D721Med (cell line): ENCODE data around the gene CLPSL2.

ENCODE experiments used
- DNase-seq: peaks from one replicate; pipeline ENCODE4 v3.0.0; 2011; ENCODE audit warnings: low spot score; ENCODE audit not compliant: insufficient read length
- FAIRE-seq: peaks from 2 replicates; lab custom pipeline; 2011; peaks lifted over from hg19 to GRCh38; lab: Jason Lieb, UNC
- CTCF ChIP-seq: IDR thresholded peaks from 2 replicates; pipeline ENCODE4 v1.5.1; 2012; ENCODE audit warnings: mild to moderate bottlenecking, control low read depth; ENCODE audit not compliant: insufficient read depth; ENCODE audit errors: missing control alignments

Gene CLPSL2

GRCh38 chr6:35788423-35788982, 12.1 kb downstream of the CLPSL2 start:
- no peak for TF ChIP-seq CTCF
- no peak for DNase-seq
- FAIRE-seq: no peak

GRCh38 chr6:35790683-35791082, 14.3 kb downstream of the CLPSL2 start:
- DNase-seq (no peak), FAIRE-seq (no peak)
- TF ChIP-seq CTCF: no peak

- no peak for FAIRE-seq
- DNase-seq: no peak
- TF ChIP-seq CTCF: no peak
These were observed 18.4 kb downstream of the CLPSL2 start for GRCh38 chr6:35794536-35795452.

- FAIRE-seq: no peak
- TF ChIP-seq CTCF: no peak
These were observed 19.2 kb downstream of the CLPSL2 start for GRCh38 chr6:35795453-35796071.

GRCh38 chr6:35796236-35796635, 19.8 kb downstream of the CLPSL2 start:
- TF ChIP-seq CTCF: no peak
- no peak for FAIRE-seq

More at GRCh38 chr6:35795453-35796071, 19.2 kb downstream of the CLPSL2 start:
- DNase-seq: no peak

GRCh38 chr6:35797837-35798526, 21.6 kb downstream of the CLPSL2 start:
- no peak for FAIRE-seq
- DNase-seq: no peak
- no peak for TF ChIP-seq CTCF

More at GRCh38 chr6:35796236-35796635, 19.8 kb downstream of the CLPSL2 start:
- DNase-seq: no peak
